ENCODE data around the gene PKLR. TPM values are rescaled to one million over a fixed set of nuclear protein-coding genes. Genes with fewer than 3 reads are reported as not detected.

The PKLR gene
- total and polyA plus RNA-seq, 2 of the 8 experiments (the other 6 are each of a cell fraction or from before 2014, with no cell fraction given) = 2.3 to 7.5 TPM

- H2AK5ac ChIP-seq (ENCODE audit: low read depth, low read length) = no peak overlapping the region
- H4K20me1 ChIP-seq (replicated peaks in 1 of 2; ENCODE audit: control insufficient read depth in 1 of 2, insufficient read depth in 2 of 2, low read length in 2 of 2) = peaks cover 0 to 8% of the 10 kb centered on the region in 2 experiments
- H2BK5ac ChIP-seq (ENCODE audit: low read depth, low read length) = no peak overlapping the region
- H4K5ac ChIP-seq (ENCODE audit: insufficient read length, low read depth, low read length) = no peak overlapping the region
- peaks cover 0 to 4% of the 10 kb centered on the region in 2 experiments; a peak in 1 of 4 replicates for H3K79me2 ChIP-seq (ENCODE audit: control insufficient read depth in 1 of 2, insufficient read depth in 2 of 2, low read length in 2 of 2)
- no peak overlapping the region for H2AFZ ChIP-seq (ENCODE audit: low read length)
- H3K4me2 ChIP-seq (ENCODE audit: insufficient read depth in 1 of 2, low read depth in 2 of 2, low read length in 2 of 2) = no peak overlapping the region
- H3K9me3 ChIP-seq (ENCODE audit: insufficient read depth in 2 of 2, low read depth in 1 of 2, low read length in 1 of 2) = no peaks in the 10 kb centered on the region
- WGBS, 2 experiments (ENCODE audit: extremely low coverage in 1 of 2, insufficient coverage in 1 of 2, insufficient read length in 1 of 2, insufficient replicate concordance in 2 of 2, low coverage in 1 of 2, low lambda C conversion rate in 2 of 2, missing lambda C conversion rate in 1 of 2) = 91% methylated on average over 11 of the region's 11 CpGs; no CpG with 5 or more reads in 1 of the 2 experiments
- H2BK15ac ChIP-seq (ENCODE audit: low read length) = no peak overlapping the region
- H3K27me3 ChIP-seq (replicated peaks in 1 of 4; ENCODE audit: control insufficient read depth in 3 of 4, extremely low read depth in 1 of 4, insufficient read depth in 3 of 4, low read length in 3 of 4) = no peaks in the 10 kb centered on the region
- no peak for DNase-seq (ENCODE audit: low read depth in 1 of 2, low spot score in 2 of 2)
- peaks cover 0 to 29% (median 3%) of the 10 kb centered on the region in 4 experiments; a peak in 7 of 8 replicates for H3K36me3 ChIP-seq (ENCODE audit: control insufficient read depth in 2 of 4, insufficient read depth in 4 of 4, low read length in 3 of 4)
- no peak for FAIRE-seq
- ChIA-PET CTCF (ENCODE audit: partially characterized antibody) (interaction anchor here (15.0 kb wide), 1 partner anchor 80 kb away, joined by 227 read pairs; the partner anchor contains the start of gene ENTREP3), POLR2A (ENCODE audit: partially characterized antibody) (interaction anchor here (1.6 kb wide), 1 partner anchor 70 kb away, joined by 4 read pairs; no protein-coding TSS in a partner anchor)
- H2BK20ac ChIP-seq (ENCODE audit: low read length) = no peak overlapping the region
- no peaks in the 10 kb centered on the region; the same call in 1 of the 2 replicates for H3K23me2 ChIP-seq (ENCODE audit: low read depth, low read length)
- no peak overlapping the region for H2BK120ac ChIP-seq (replicated peaks; ENCODE audit: low read depth, low read length)
- peaks cover 0 to 7% (median 3%) of the 10 kb centered on the region in 4 experiments; a peak in 4 of 7 replicates for H3K4me1 ChIP-seq (replicated peaks in 1 of 4; ENCODE audit: control insufficient read depth in 3 of 4, insufficient read depth in 4 of 4, low read length in 3 of 4)
- no peak overlapping the region for H3K4ac ChIP-seq (replicated peaks; ENCODE audit: insufficient read length, low read depth, low read length)
- peaks cover 6% of the 10 kb centered on the region for H3K79me1 ChIP-seq (ENCODE audit: low read depth, low read length)
- H3K14ac ChIP-seq (ENCODE audit: insufficient read length) = no peak overlapping the region
- no peak overlapping the region for H3K9ac ChIP-seq (replicated peaks in 1 of 4; ENCODE audit: extremely low read depth in 1 of 4, low read depth in 3 of 4, low read length in 3 of 4)
- H2BK12ac ChIP-seq (ENCODE audit: low read depth, low read length) = no peak overlapping the region
- no peak overlapping the region for H3K23ac ChIP-seq (ENCODE audit: insufficient read length)
- no peak overlapping the region for H4K91ac ChIP-seq (replicated peaks; ENCODE audit: insufficient read length, low read length)
- no peak overlapping the region for H3K4me3 ChIP-seq (ENCODE audit: extremely low read depth in 1 of 4, insufficient read depth in 2 of 4, low read depth in 3 of 4, low read length in 4 of 4)
- no peak overlapping the region for H3K56ac ChIP-seq (replicated peaks; ENCODE audit: insufficient read length, low read depth, low read length)
- H4K8ac ChIP-seq (ENCODE audit: extremely low read depth, insufficient read depth, low read length) = no peak overlapping the region
- H3K27ac ChIP-seq (ENCODE audit: low read depth, low read length) = no peak overlapping the region; the same call in 1 of the 2 replicates
- H3K18ac ChIP-seq (ENCODE audit: extremely low read depth, low read length) = no peak overlapping the region
- no peak for TF ChIP-seq CTBP2 (IDR thresholded peaks at IDR 0.05; ENCODE audit: borderline replicate concordance, insufficient read depth, insufficient read length, low read length)
- TF ChIP-seq CTCF (IDR thresholded peaks at IDR 0.05; ENCODE audit: control extremely low read depth in 1 of 3, insufficient read depth in 1 of 3, low read depth in 1 of 3, low read length in 3 of 3) = no peak
- no peak for TF ChIP-seq CEBPB (IDR thresholded peaks at IDR 0.05; ENCODE audit: low read depth, low read length)
- TF ChIP-seq NANOG (IDR thresholded peaks at IDR 0.05; ENCODE audit: insufficient read depth, low read depth, low read length, poor library complexity, severe bottlenecking) = no peak
- TF ChIP-seq RNF2 (IDR thresholded peaks at IDR 0.05; ENCODE audit: borderline replicate concordance, low read depth, low read length, missing control alignments, poor library complexity, severe bottlenecking) = no peak
- no peak for TF ChIP-seq ATF3 (IDR thresholded peaks at IDR 0.05; ENCODE audit: insufficient read depth, low read depth, low read length)
- no peak for TF ChIP-seq KDM5A (IDR thresholded peaks at IDR 0.05; ENCODE audit: low read length)
- TF ChIP-seq JUN (IDR thresholded peaks at IDR 0.05; ENCODE audit: low read depth, low read length) = no peak
These were observed 28.9 kb upstream of the PKLR start for GRCh38 chr1:155329980-155330598.

Data from H1 (cell line).